GM19099 (cell line): ENCODE results near the gene NAA50.
A peak's percentile ranks its signal among the peaks of the same experiment; 100 is the strongest.

Source experiments
- POLR2A ChIP-seq: IDR thresholded peaks from 3 replicates; pipeline ENCODE4 v1.6.1; 2011; ENCODE audit warnings: low read depth; ENCODE audit not compliant: insufficient read length; ENCODE audit errors: extremely low read depth

The NAA50 gene

GRCh38 chr3:113745756-113746547 lies at the start of gene NAA50:
NAA50 (minus strand) TSS chr3:113746249; CDS start chr3:113745949, 300 bp downstream.
- TF ChIP-seq POLR2A = peak; percentile 87

GRCh38 chr3:113795693-113796092 lies 49.6 kb upstream of the NAA50 start:
- no peak for TF ChIP-seq POLR2A

GRCh38 chr3:113794526-113794925 lies 48.5 kb upstream of the NAA50 start:
- TF ChIP-seq POLR2A = no peak

- TF ChIP-seq POLR2A = no peak
Measured at GRCh38 chr3:113791381-113791780, 45.3 kb upstream of the NAA50 start.

GRCh38 chr3:113783980-113784379 lies 37.9 kb upstream of the NAA50 start:
- no peak for TF ChIP-seq POLR2A

GRCh38 chr3:113783463-113783862 lies 37.4 kb upstream of the NAA50 start:
- TF ChIP-seq POLR2A = no peak

- TF ChIP-seq POLR2A = no peak
Measured at GRCh38 chr3:113776564-113776963, 30.5 kb upstream of the NAA50 start.

- TF ChIP-seq POLR2A = no peak
Measured at GRCh38 chr3:113775516-113775915, 29.5 kb upstream of the NAA50 start.

- no peak for TF ChIP-seq POLR2A
Measured at GRCh38 chr3:113773381-113773780, 27.3 kb upstream of the NAA50 start.

GRCh38 chr3:113771993-113772392 lies 25.9 kb upstream of the NAA50 start:
- TF ChIP-seq POLR2A = no peak

GRCh38 chr3:113769551-113769950 lies 23.5 kb upstream of the NAA50 start:
- TF ChIP-seq POLR2A = no peak

GRCh38 chr3:113764698-113765097 lies 18.6 kb upstream of the NAA50 start:
- no peak for TF ChIP-seq POLR2A

GRCh38 chr3:113758389-113759024 lies 12.5 kb upstream of the NAA50 start:
- TF ChIP-seq POLR2A = no peak

GRCh38 chr3:113754494-113755159 lies 8.6 kb upstream of the NAA50 start:
- TF ChIP-seq POLR2A = no peak

- no peak for TF ChIP-seq POLR2A
Measured at GRCh38 chr3:113753376-113753985, 7.4 kb upstream of the NAA50 start.
